B cell (primary cell): ENCODE data around the gene PTGES2. TPM values are rescaled to one million over a fixed set of nuclear protein-coding genes. Genes with fewer than 3 reads are reported as not detected.
A peak's percentile ranks its signal among the peaks of the same experiment; 100 is the strongest.

Experiments used
- ATAC-seq: fragments of 200-7000 bp; cut with Tn5 transposase; one replicate; pipeline ENCODE4 v1.10.0; 2021; ENCODE audit warnings: low read depth, mild to moderate bottlenecking, moderate number of reproducible peaks, moderate library complexity
- CTCF ChIA-PET: fragments of 350-600 bp; sonication (Branson Sonifier 250); formaldehyde crosslinking; loops from one replicate; lab custom pipeline; 2021; ENCODE audit warnings: antibody characterized with exemption, inconsistent platforms; lab: Charles Lee
- POLR2A ChIA-PET: fragments of 350-600 bp; sonication (Branson Sonifier 250); formaldehyde crosslinking; loops from one replicate; lab custom pipeline; 2021; ENCODE audit warnings: antibody characterized with exemption; lab: Charles Lee
- DNase-seq: peaks from one replicate; pipeline ENCODE4 v3.0.0; 2013
- H2AFZ ChIP-seq: 2 replicates; pipeline ENCODE4 v1.6.1; 2012; ENCODE audit warnings: mild to moderate bottlenecking, low read depth, low read length; ENCODE audit not compliant: insufficient read depth, poor library complexity, severe bottlenecking
- H3K27ac ChIP-seq, 2 donors: 1 replicate in 1 of 2; 2 replicates in 1 of 2; pipeline ENCODE4 v1.5.1; 2012 to 2013; ENCODE audit warnings: low read length in 2 of 2, mild to moderate bottlenecking in 2 of 2, moderate library complexity in 1 of 2
- H3K27me3 ChIP-seq, 4 experiments: fragments of 200-600 bp in 1 of 4; sonication (generic) in 1 of 4; replicated peaks in 1 of 4; 1 replicate in 2 of 4; 2 replicates in 2 of 4; pipeline versions ENCODE4 v1.6.1 to v1.7.0; 2013 to 2016; ENCODE audit warnings: low read length in 3 of 4, mild to moderate bottlenecking in 2 of 4, mixed read lengths in 1 of 4, moderate library complexity in 1 of 4; ENCODE audit not compliant: insufficient read depth in 4 of 4, control insufficient read depth in 3 of 4; ENCODE audit errors: control extremely low read depth in 1 of 4
- H3K36me3 ChIP-seq, 2 experiments: replicated peaks in 1 of 2; 1 replicate in 1 of 2; 2 replicates in 1 of 2; pipeline versions ENCODE4 v1.6.1 to v1.7.1; 2013; ENCODE audit warnings: low read length in 1 of 2; ENCODE audit not compliant: insufficient read depth in 2 of 2, control insufficient read depth in 1 of 2; ENCODE audit errors: control extremely low read depth in 1 of 2, extremely low read depth in 1 of 2
- H3K4me1 ChIP-seq, 2 donors: fragments of 200-600 bp in 1 of 2; sonication (generic) in 1 of 2; 1 replicate in 1 of 2; 2 replicates in 1 of 2; pipeline versions ENCODE4 v1.5.1 to v1.6.1; 2013 to 2017; ENCODE audit warnings: low read length in 2 of 2; ENCODE audit not compliant: control insufficient read depth in 2 of 2, insufficient read depth in 2 of 2
- H3K4me2 ChIP-seq: replicated peaks from 2 replicates; pipeline ENCODE3; 2012; ENCODE audit warnings: mild to moderate bottlenecking, low read depth, low read length; ENCODE audit not compliant: poor library complexity, severe bottlenecking
- H3K4me3 ChIP-seq, 5 experiments: fragments of 200-600 bp in 1 of 5; sonication (generic) in 1 of 5; 1 replicate in 3 of 5; 2 replicates in 2 of 5; pipeline versions ENCODE4 v1.5.1 to v1.7.0; 2011 to 2016; ENCODE audit warnings: low read length in 4 of 5, mild to moderate bottlenecking in 4 of 5, low read depth in 2 of 5, control low read depth in 1 of 5, moderate library complexity in 1 of 5; ENCODE audit not compliant: insufficient read depth in 1 of 5; ENCODE audit errors: control extremely low read depth in 1 of 5, extremely low read depth in 1 of 5
- H3K79me2 ChIP-seq: fragments of 200-600 bp; sonication (generic); one replicate; pipeline ENCODE4 v1.6.0; 2016; ENCODE audit warnings: low read length; ENCODE audit not compliant: control insufficient read depth, insufficient read depth
- H3K9ac ChIP-seq: fragments of 200-600 bp; sonication (generic); 2 replicates; pipeline ENCODE4 v1.6.1; 2017; ENCODE audit warnings: mild to moderate bottlenecking, low read length, moderate library complexity
- H3K9me3 ChIP-seq, 3 donors: one replicate each; pipeline versions ENCODE4 v1.6.1 to v1.7.1; 2013; ENCODE audit warnings: low read length in 2 of 3; ENCODE audit not compliant: control insufficient read depth in 2 of 3, insufficient read depth in 1 of 3; ENCODE audit errors: control extremely low read depth in 1 of 3
- H4K20me1 ChIP-seq: 2 replicates; pipeline ENCODE4 v1.6.0; 2012; ENCODE audit warnings: mild to moderate bottlenecking, low read length; ENCODE audit not compliant: insufficient read depth, control insufficient read depth, poor library complexity, severe bottlenecking
- H3K27ac Mint-ChIP-seq: one replicate; pipeline ENCODE4 v1.8.0; 2021; ENCODE audit warnings: mixed read lengths
- H3K27me3 Mint-ChIP-seq: one replicate; pipeline ENCODE4 v1.8.0; 2021; ENCODE audit warnings: mixed read lengths
- H3K4me1 Mint-ChIP-seq: one replicate; pipeline ENCODE4 v1.8.0; 2021; ENCODE audit warnings: mixed read lengths
- H3K4me3 Mint-ChIP-seq: one replicate; pipeline ENCODE4 v1.8.0; 2021; ENCODE audit warnings: mixed read lengths
- H3K9me3 Mint-ChIP-seq: one replicate; pipeline ENCODE4 v1.8.0; 2022; ENCODE audit warnings: mixed read lengths; ENCODE audit not compliant: insufficient read depth
- EZH2 ChIP-seq: IDR thresholded peaks from 2 replicates; pipeline ENCODE4 v1.6.1; 2012; ENCODE audit warnings: borderline replicate concordance, low read depth, mild to moderate bottlenecking, moderate library complexity, low read length; ENCODE audit not compliant: insufficient read depth, poor library complexity, severe bottlenecking
- WGBS: methylation state at CpG from one replicate; pipeline ENCODE4 v1.1.5; 2013; ENCODE audit warnings: missing lambda C conversion rate; ENCODE audit not compliant: insufficient coverage; 5-methylcytosine and 5-hydroxymethylcytosine counted together
- intact Hi-C: fragments of 100-400 bp; cut with micrococcal nuclease; formaldehyde crosslinking; loops from one replicate; pipeline ENCODE4 v1.10.0; 2022
- polyA plus RNA-seq: library from polyadenylated mRNA; depleted of rRNA; stranded (reverse); fragments of >200 nt; gene quantifications from 2 replicates; pipeline ENCODE4 v1.2.3, GENCODE V29; 2012
- total RNA-seq, 2 donors: library from RNA; stranded (reverse); fragments of 120-200 nt in 1 of 2; gene quantifications; 1 replicate in 1 of 2; 2 replicates in 1 of 2; pipeline versions ENCODE4 v1.2.3 to v1.2.4, GENCODE V29; 2013 to 2022
- TF ChIP-seq, protein P1 (sequence below): fragments of 200-600 bp; IDR thresholded peaks from one replicate; pipeline ENCODE4 v1.8.0; 2022; ENCODE audit warnings: antibody characterized with exemption, mild to moderate bottlenecking

PTGES2 gene
- total and polyA plus RNA-seq, 2 donors (not counting 1 experiment from before 2014, with no cell fraction given) = 77.8 to 113 TPM

DNA sequence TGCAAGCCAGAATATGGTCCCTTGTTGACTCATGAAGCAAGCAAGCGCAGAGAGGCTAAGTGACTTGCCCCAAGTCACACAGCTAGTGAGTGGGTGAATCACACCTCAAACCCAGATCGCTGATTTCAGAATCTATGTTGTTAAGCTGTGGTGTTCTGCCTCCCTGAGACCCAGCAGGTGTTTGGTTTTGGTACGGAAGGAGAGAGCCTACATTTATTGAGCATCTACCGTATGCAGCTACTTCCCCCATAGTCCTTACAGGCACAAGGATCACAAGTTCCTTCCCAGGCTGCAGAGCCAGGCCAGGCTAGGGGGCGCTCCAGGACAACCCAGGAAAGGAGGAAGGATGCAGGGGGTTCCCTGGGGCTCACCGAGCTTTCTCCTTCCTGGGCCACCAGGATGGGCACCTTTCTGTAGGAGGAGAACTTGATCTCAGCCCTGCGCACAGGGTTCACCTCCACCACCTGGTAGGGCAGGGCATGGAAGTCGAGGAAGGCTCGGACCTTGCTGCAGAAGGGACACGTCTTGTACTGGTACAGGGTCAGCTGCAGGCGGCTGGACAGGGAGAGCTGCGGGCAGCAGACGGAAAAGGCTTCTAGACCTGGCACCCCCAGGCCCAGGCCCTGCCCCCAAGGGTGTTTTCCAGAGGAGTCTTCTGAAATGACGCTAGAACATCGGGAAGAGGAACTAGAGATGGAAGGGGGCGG is 2.5 kb downstream of the PTGES2 start:
- H3K79me2 ChIP-seq = peaks cover 29% of the 10 kb centered on the region
- ATAC-seq (no peak), DNase-seq (peak; percentile 57)
- Mint-ChIP-seq H3K9me3 (no peaks in the 10 kb centered on the region), H3K4me3 (peak overlapping the region; percentile 95), H3K27me3 (no peaks in the 10 kb centered on the region), H3K4me1 (peaks cover 35% of the 10 kb centered on the region), H3K27ac (peak overlapping the region; percentile 60)
- intact Hi-C loops = loop anchor here (5.0 to 10.0 kb wide), 3 partner anchors 217 to 757 kb away; partner anchors contain the start of genes KYAT1, LRRC8A, SH2D3C and SLC27A4
- peak overlapping the region; percentile 63 for H3K4me2 ChIP-seq
- peaks cover 21% of the 10 kb centered on the region for H4K20me1 ChIP-seq
- H3K4me1 ChIP-seq = peaks cover 26 to 34% of the 10 kb centered on the region in 2 donors
- H3K9ac ChIP-seq = no peak overlapping the region
- H3K4me3 ChIP-seq = no peak overlapping the region
- H3K27ac ChIP-seq = no peak overlapping the region
- 59% methylated on average over 11 of the region's 16 CpGs for WGBS
- H3K36me3 ChIP-seq = peaks cover 0 to 34% of the 10 kb centered on the region in 2 experiments
- no peak overlapping the region for H2AFZ ChIP-seq
- CTCF ChIA-PET = interaction anchor here (1.3 to 6.1 kb wide), 5 partner anchors 8 to 183 kb away, joined by 5 to 49 read pairs (median 5); no protein-coding TSS in a partner anchor
- no peaks in the 10 kb centered on the region for H3K9me3 ChIP-seq
- no peak for TF ChIP-seq EZH2
- TF ChIP-seq, protein P1, sequence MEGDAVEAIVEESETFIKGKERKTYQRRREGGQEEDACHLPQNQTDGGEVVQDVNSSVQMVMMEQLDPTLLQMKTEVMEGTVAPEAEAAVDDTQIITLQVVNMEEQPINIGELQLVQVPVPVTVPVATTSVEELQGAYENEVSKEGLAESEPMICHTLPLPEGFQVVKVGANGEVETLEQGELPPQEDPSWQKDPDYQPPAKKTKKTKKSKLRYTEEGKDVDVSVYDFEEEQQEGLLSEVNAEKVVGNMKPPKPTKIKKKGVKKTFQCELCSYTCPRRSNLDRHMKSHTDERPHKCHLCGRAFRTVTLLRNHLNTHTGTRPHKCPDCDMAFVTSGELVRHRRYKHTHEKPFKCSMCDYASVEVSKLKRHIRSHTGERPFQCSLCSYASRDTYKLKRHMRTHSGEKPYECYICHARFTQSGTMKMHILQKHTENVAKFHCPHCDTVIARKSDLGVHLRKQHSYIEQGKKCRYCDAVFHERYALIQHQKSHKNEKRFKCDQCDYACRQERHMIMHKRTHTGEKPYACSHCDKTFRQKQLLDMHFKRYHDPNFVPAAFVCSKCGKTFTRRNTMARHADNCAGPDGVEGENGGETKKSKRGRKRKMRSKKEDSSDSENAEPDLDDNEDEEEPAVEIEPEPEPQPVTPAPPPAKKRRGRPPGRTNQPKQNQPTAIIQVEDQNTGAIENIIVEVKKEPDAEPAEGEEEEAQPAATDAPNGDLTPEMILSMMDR = no peak
- POLR2A ChIA-PET = interaction anchor here (0.6 kb wide), 3 partner anchors 9 to 191 kb away, joined by 3 to 4 read pairs (median 3); no protein-coding TSS in a partner anchor
- no peaks in the 10 kb centered on the region for H3K27me3 ChIP-seq

DNA sequence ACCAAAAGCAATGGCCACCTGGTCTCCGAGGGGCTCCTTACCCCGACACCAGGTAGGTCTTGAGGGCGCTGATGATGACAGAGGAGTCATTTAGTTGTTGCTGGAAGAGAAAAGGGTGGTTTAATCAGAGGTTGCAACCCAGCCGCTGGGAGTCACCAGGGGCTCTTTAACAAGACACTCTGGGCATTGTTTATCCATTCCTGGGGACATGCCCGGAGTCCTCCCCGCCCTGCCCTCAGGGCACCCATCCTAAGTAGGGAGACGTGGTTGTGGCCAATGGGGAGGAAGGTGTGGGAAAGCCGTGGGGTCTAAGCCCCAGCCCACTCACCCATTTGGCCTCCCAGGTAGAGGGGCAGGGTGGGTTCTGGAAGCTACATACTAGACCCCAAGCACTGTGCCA is 3.1 kb downstream of the PTGES2 start:
- Histone ChIP-seq H3K27me3 (no peaks in the 10 kb centered on the region), H3K36me3 (peaks cover 0 to 34% of the 10 kb centered on the region in 2 experiments), H2AFZ (no peak overlapping the region), H3K9ac (no peak overlapping the region), H4K20me1 (peaks cover 21% of the 10 kb centered on the region), H3K27ac (no peak overlapping the region), H3K4me1 (peaks cover 26 to 32% of the 10 kb centered on the region in 2 donors), H3K79me2 (peaks cover 29% of the 10 kb centered on the region), H3K9me3 (no peaks in the 10 kb centered on the region), H3K4me3 (no peak overlapping the region), H3K4me2 (no peak overlapping the region)
- ChIA-PET CTCF (interaction anchor here (1.5 to 6.1 kb wide), 4 partner anchors 8 to 182 kb away, joined by 5 to 49 read pairs (median 5); no protein-coding TSS in a partner anchor), POLR2A (interaction anchor here (0.6 kb wide), 2 partner anchors 8 to 191 kb away, joined by 3 read pairs; no protein-coding TSS in a partner anchor)
- H3K27ac Mint-ChIP-seq = peak overlapping the region; percentile 60
- H3K27me3 Mint-ChIP-seq = no peaks in the 10 kb centered on the region
- DNase-seq = no peak
- H3K9me3 Mint-ChIP-seq = no peaks in the 10 kb centered on the region
- H3K4me3 Mint-ChIP-seq = peak overlapping the region; percentile 95
- no peak for TF ChIP-seq EZH2
- TF ChIP-seq, protein P1 = no peak
- ATAC-seq = no peak
- intact Hi-C loops = loop anchor here (10.0 kb wide), 1 partner anchor 350 kb away; the partner anchor contains the start of gene SH2D3C
- WGBS = 100% methylated on average over 5 of the region's 8 CpGs
- H3K4me1 Mint-ChIP-seq = peaks cover 31% of the 10 kb centered on the region
